Measurements from ENCODE around the gene ZBED4. TPM values are rescaled to one million over a fixed set of nuclear protein-coding genes. Genes with fewer than 3 reads are reported as not detected.

ZBED4 gene
- polyA plus RNA-seq, 1 experiment = 6.3 TPM

DNA sequence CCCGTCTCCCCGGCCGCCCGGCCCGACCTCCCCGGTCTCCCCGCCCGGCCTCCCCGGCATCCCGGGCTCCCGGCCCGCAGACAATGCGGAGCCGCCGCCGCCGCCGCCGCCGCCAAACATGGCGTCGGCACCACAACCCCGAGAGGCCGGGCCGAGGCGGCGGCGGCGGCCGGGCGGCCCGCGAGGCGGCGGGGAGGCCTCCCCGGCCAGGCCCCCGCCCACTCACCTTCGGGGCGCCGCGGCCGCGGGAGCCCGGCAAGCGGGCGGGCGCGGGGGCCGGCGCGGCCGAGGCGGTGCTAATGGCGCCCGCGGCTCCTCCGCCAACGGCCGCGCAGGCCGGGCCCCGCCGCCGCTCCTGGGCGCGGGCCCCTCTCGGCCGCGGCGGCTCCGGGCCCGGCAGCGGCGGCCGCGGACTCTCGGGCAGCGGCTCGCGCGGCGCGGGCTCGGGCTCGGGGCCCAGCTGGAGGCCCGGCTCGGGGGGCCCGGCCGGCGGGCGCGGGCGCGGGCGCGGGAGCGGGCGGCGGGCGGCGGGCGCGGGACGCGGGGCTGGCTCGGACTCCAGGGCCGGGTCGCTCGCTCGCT lies 26.3 kb upstream of the ZBED4 start:
- Histone ChIP-seq H3K27me3 (ENCODE audit: control insufficient read depth, insufficient read depth, low read length) (peaks cover 2% of the 10 kb centered on the region), H3K27ac (ENCODE audit: low read depth, low read length) (no peak overlapping the region), H3K4me3 (ENCODE audit: low read depth, low read length) (peak overlapping the region; percentile 80), H3K9me3 (ENCODE audit: control insufficient read depth, insufficient read depth, low read length) (peaks cover 32% of the 10 kb centered on the region)
- CTCF ChIA-PET = no interaction called here
- POLR2A ChIA-PET = no interaction called here
- DNase-seq (ENCODE audit: low read depth, low spot score) = no peak
- TF ChIP-seq CTCF (IDR thresholded peaks at IDR 0.05; ENCODE audit: low read depth, low read length) = no peak

GRCh38 chr22:49827853-49828598 lies 25.6 kb upstream of the ZBED4 start, which contains the start of gene BRD1:
Gene BRD1 (minus strand): TSS chr22:49827873. CDS start chr22:49824317, 3,556 bp downstream.
- CTCF ChIA-PET = no interaction called here
- Histone ChIP-seq H3K9me3 (ENCODE audit: control insufficient read depth, insufficient read depth, low read length) (peaks cover 32% of the 10 kb centered on the region), H3K27ac (ENCODE audit: low read depth, low read length) (peak within 1 kb of the TSS; percentile 81), H3K27me3 (ENCODE audit: control insufficient read depth, insufficient read depth, low read length) (peaks cover 2% of the 10 kb centered on the region), H3K4me3 (ENCODE audit: low read depth, low read length) (peak within 1 kb of the TSS; percentile 80)
- peak; percentile 16 for DNase-seq (ENCODE audit: low read depth, low spot score)
- POLR2A ChIA-PET = no interaction called here
- no peak for TF ChIP-seq CTCF (IDR thresholded peaks at IDR 0.05; ENCODE audit: low read depth, low read length)

GRCh38 chr22:49828599-49828965 lies 25.1 kb upstream of the ZBED4 start:
- Histone ChIP-seq H3K27me3 (ENCODE audit: control insufficient read depth, insufficient read depth, low read length) (peaks cover 6% of the 10 kb centered on the region), H3K4me3 (ENCODE audit: low read depth, low read length) (no peak overlapping the region), H3K9me3 (ENCODE audit: control insufficient read depth, insufficient read depth, low read length) (peaks cover 32% of the 10 kb centered on the region), H3K27ac (ENCODE audit: low read depth, low read length) (no peak overlapping the region)
- TF ChIP-seq CTCF (IDR thresholded peaks at IDR 0.05; ENCODE audit: low read depth, low read length) = no peak
- CTCF ChIA-PET = no interaction called here
- POLR2A ChIA-PET = no interaction called here
- no peak for DNase-seq (ENCODE audit: low read depth, low spot score)

DNA sequence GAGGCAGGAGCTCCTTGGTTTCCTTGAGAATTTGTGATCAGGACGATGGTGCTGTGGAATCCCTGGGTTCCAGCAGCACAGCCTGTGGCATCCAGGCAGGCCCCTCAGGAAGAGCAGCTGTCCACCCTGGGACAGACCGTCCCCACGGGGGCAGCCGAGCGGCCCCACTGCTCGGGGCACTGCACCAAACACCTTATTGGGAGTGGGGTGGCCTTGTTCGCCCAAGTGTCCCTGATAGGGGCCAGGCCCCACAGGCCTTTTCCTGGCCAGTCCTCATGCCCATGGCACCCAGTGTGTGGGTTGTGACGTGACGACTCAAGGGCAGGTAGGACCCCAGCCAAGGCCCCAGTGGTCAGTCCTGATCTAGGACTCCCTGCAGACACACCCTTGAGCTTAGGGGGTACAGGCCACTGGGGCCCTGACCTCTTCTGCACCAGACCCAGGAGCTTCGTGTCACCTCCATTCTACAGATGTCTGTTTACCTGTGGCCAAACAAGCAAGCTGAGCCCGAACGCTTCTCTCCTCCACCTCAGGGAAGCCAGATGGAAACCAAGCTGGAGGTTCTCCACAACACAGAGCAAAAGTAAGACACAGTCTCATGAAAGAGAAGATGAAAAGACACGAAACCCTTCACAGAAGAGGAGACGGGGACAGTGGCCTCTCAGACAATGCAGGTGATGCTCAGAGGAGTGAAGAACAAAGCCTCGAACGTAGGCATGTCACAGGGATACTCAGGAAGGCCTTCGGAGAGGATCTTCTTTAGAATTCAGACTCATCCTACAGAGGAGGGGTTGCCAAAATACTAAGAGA lies 24.4 kb upstream of the ZBED4 start:
- DNase-seq (ENCODE audit: low read depth, low spot score) = no peak
- no peak for TF ChIP-seq CTCF (IDR thresholded peaks at IDR 0.05; ENCODE audit: low read depth, low read length)
- peaks cover 32% of the 10 kb centered on the region for H3K9me3 ChIP-seq (ENCODE audit: control insufficient read depth, insufficient read depth, low read length)
- POLR2A ChIA-PET = no interaction called here
- no peak overlapping the region for H3K27ac ChIP-seq (ENCODE audit: low read depth, low read length)
- no peak overlapping the region for H3K4me3 ChIP-seq (ENCODE audit: low read depth, low read length)
- peaks cover 9% of the 10 kb centered on the region for H3K27me3 ChIP-seq (ENCODE audit: control insufficient read depth, insufficient read depth, low read length)
- CTCF ChIA-PET = no interaction called here

All from AG04450 (cell line).